ENCODE data around the gene RNF133. TPM values are rescaled to one million over a fixed set of nuclear protein-coding genes. Genes with fewer than 3 reads are reported as not detected.

The RNF133 gene
- total RNA-seq, 4 donors from 2014 or later = 1.1 to 2.4 (median 1.2) TPM; not detected in 1

DNA sequence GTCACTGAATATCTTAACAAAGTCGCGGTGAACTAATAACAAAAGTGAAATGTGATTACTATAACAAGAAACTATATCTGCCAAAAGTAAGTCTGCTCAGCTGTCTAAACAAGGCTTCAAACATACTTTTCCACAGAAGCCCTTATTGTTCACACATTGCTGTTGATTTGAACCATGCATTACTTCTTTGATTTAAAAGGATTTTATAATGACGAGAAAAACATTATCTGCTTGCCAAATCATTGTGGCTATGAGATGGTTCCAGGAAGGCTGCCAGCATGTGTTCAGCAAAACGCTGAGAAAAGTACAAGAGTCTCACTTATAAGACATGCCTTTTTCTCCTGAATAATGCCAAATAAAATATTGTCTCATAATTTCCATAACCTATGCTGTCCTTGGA lies 24.4 kb downstream of the RNF133 start:
- no peaks in the 10 kb centered on the region for H3K27me3 ChIP-seq
- H3K27ac ChIP-seq = no peak overlapping the region
- no peak for DNase-seq
- WGBS, 2 donors (ENCODE audit: low coverage in 1 of 2) = 24 to 30% methylated on average over 4 of the region's 4 CpGs
- peaks cover 0 to 3% (median 0%) of the 10 kb centered on the region in 4 donors for H3K4me1 ChIP-seq
- H3K4me3 ChIP-seq = no peak overlapping the region
- no peaks in the 10 kb centered on the region for H3K9me3 ChIP-seq
- in situ Hi-C loops (cut with MboI; ENCODE audit: low pct_ligation_motif_present in 1 of 4, low pct_unique_long_range_greater_than_20kb in 1 of 4, low sequenced_read_pairs in 3 of 4) (no loop called here), intact Hi-C loops (cut with DNase I; ENCODE audit: low total_unique reads) (no loop called here)
- H3K36me3 ChIP-seq = no peaks in the 10 kb centered on the region
- TF ChIP-seq EP300 (IDR thresholded peaks at IDR 0.05; ENCODE audit: low read depth) (no peak), POLR2AphosphoS5 (IDR thresholded peaks at IDR 0.05) (no peak), POLR2A (IDR thresholded peaks at IDR 0.05) (no peak)
- TF ChIP-seq, protein P1, sequence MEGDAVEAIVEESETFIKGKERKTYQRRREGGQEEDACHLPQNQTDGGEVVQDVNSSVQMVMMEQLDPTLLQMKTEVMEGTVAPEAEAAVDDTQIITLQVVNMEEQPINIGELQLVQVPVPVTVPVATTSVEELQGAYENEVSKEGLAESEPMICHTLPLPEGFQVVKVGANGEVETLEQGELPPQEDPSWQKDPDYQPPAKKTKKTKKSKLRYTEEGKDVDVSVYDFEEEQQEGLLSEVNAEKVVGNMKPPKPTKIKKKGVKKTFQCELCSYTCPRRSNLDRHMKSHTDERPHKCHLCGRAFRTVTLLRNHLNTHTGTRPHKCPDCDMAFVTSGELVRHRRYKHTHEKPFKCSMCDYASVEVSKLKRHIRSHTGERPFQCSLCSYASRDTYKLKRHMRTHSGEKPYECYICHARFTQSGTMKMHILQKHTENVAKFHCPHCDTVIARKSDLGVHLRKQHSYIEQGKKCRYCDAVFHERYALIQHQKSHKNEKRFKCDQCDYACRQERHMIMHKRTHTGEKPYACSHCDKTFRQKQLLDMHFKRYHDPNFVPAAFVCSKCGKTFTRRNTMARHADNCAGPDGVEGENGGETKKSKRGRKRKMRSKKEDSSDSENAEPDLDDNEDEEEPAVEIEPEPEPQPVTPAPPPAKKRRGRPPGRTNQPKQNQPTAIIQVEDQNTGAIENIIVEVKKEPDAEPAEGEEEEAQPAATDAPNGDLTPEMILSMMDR (IDR thresholded peaks at IDR 0.05) = no peak

DNA sequence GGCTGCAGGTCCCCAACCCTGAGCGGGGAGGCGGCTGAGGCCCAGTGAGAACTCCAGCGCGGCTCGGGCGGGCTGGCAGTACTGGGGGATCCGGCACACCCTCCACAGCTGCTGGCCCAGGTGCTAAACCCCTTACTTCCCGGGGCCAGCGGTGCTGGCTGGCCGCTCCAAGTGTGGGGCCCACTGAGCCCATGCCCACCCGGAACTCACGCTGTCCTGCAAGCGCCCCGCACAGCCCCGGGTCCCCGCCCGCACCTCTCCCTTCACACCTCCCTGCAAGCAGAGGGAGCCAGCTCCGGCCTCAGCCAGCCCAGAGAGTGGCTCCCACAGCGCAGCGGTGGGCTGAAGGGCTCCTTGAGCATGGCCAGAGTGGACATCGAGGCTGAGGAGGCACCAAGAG lies 25.0 kb downstream of the RNF133 start:
- Histone ChIP-seq H3K36me3 (no peaks in the 10 kb centered on the region), H3K27ac (no peak overlapping the region), H3K4me1 (no peaks in the 10 kb centered on the region), H3K9me3 (no peaks in the 10 kb centered on the region), H3K4me3 (no peak overlapping the region), H3K27me3 (no peaks in the 10 kb centered on the region)
- no peak for DNase-seq
- in situ Hi-C loops (cut with MboI; ENCODE audit: low pct_ligation_motif_present in 1 of 4, low pct_unique_long_range_greater_than_20kb in 1 of 4, low sequenced_read_pairs in 3 of 4) = no loop called here
- TF ChIP-seq EP300 (IDR thresholded peaks at IDR 0.05; ENCODE audit: low read depth) (no peak), POLR2A (IDR thresholded peaks at IDR 0.05) (no peak), POLR2AphosphoS5 (IDR thresholded peaks at IDR 0.05) (no peak)
- TF ChIP-seq, protein P1 (IDR thresholded peaks at IDR 0.05) = no peak
- intact Hi-C loops (cut with DNase I; ENCODE audit: low total_unique reads) = no loop called here
- 93 to 100% methylated on average over 1 to 10 of the region's 21 CpGs for WGBS, 2 donors (ENCODE audit: low coverage in 1 of 2)

DNA sequence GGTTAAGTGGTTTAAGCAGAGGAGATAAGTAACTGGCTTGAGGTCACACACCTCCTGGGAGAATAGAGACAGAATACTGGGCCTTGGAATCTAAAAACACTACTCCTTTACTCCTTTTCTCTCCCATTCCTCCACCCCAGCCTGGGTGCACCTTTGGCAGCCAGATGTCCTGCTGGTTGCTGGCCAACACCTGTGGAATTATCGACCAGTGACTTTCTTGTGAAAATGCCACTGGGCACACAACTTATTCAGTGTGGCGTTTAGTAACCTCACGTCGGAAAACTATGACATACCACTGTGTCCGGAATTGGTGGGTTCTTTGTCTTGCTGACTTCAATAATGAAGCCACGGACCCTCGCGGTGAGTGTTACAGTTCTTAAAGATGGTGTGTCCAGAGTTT lies 26.4 kb downstream of the RNF133 start:
- 94 to 100% methylated on average over 2 to 8 of the region's 8 CpGs for WGBS, 2 donors (ENCODE audit: low coverage in 1 of 2)
- H3K4me3 ChIP-seq = no peak overlapping the region
- no peaks in the 10 kb centered on the region for H3K9me3 ChIP-seq
- TF ChIP-seq POLR2AphosphoS5 (IDR thresholded peaks at IDR 0.05) (no peak), EP300 (IDR thresholded peaks at IDR 0.05; ENCODE audit: low read depth) (no peak), POLR2A (IDR thresholded peaks at IDR 0.05) (no peak)
- TF ChIP-seq, protein P1 (IDR thresholded peaks at IDR 0.05) = no peak
- H3K27ac ChIP-seq = no peak overlapping the region
- no peaks in the 10 kb centered on the region for H3K4me1 ChIP-seq
- no peaks in the 10 kb centered on the region for H3K36me3 ChIP-seq
- no peak for DNase-seq
- in situ Hi-C loops (cut with MboI; ENCODE audit: low pct_ligation_motif_present in 1 of 4, low pct_unique_long_range_greater_than_20kb in 1 of 4, low sequenced_read_pairs in 3 of 4) = no loop called here
- intact Hi-C loops (cut with DNase I; ENCODE audit: low total_unique reads) = no loop called here
- H3K27me3 ChIP-seq = no peaks in the 10 kb centered on the region

GRCh38 chr7:122663733-122664132 lies 35.2 kb downstream of the RNF133 start:
- Histone ChIP-seq H3K4me3 (no peak overlapping the region), H3K4me1 (no peaks in the 10 kb centered on the region), H3K27ac (no peak overlapping the region), H3K36me3 (no peaks in the 10 kb centered on the region), H3K9me3 (no peaks in the 10 kb centered on the region), H3K27me3 (no peaks in the 10 kb centered on the region)
- no peak for DNase-seq
- in situ Hi-C loops (cut with MboI; ENCODE audit: low pct_ligation_motif_present in 1 of 4, low pct_unique_long_range_greater_than_20kb in 1 of 4, low sequenced_read_pairs in 3 of 4) (no loop called here), intact Hi-C loops (cut with DNase I; ENCODE audit: low total_unique reads) (no loop called here)
- WGBS, 2 donors (ENCODE audit: low coverage in 1 of 2) = 71 to 87% methylated on average over 2 of the region's 2 CpGs
- TF ChIP-seq, protein P1 (IDR thresholded peaks at IDR 0.05) = no peak
- TF ChIP-seq POLR2AphosphoS5 (IDR thresholded peaks at IDR 0.05) (no peak), POLR2A (IDR thresholded peaks at IDR 0.05) (no peak), EP300 (IDR thresholded peaks at IDR 0.05; ENCODE audit: low read depth) (no peak)

All from transverse colon (tissue), 4 donors.